SK-N-MC (cell line): ENCODE data around the gene ZNF398.

Experiments used
- DNase-seq: peaks from one replicate; pipeline ENCODE4 v3.0.0-alpha.2; 2011; ENCODE audit warnings: low read depth, low spot score
- H3K27ac ChIP-seq: fragments of 200-600 bp; sonication (generic); 2 replicates; pipeline ENCODE4 v1.5.1; 2016; ENCODE audit warnings: mixed run types
- H3K36me3 ChIP-seq: fragments of 200-600 bp; sonication (generic); 2 replicates; pipeline ENCODE4 v1.6.1; 2017; ENCODE audit warnings: antibody characterized with exemption, low read length, mixed read lengths; ENCODE audit not compliant: insufficient read depth
- H3K4me3 ChIP-seq: fragments of 200-600 bp; sonication (generic); 2 replicates; pipeline ENCODE4 v1.5.1; 2016
- H3K9ac ChIP-seq: fragments of 200-600 bp; sonication (generic); 2 replicates; pipeline ENCODE4 v1.8.0; 2017; ENCODE audit warnings: mixed run types, mixed read lengths; ENCODE audit not compliant: insufficient read length
- H3K9me3 ChIP-seq: fragments of 200-600 bp; sonication (generic); 2 replicates; pipeline ENCODE4 v1.6.1; 2017; ENCODE audit warnings: low read depth, mild to moderate bottlenecking, antibody characterized with exemption, low read length, moderate library complexity, mixed read lengths
- EZH2 ChIP-seq: fragments of 200-600 bp; sonication (generic); IDR thresholded peaks from one replicate; pipeline ENCODE4 v1.6.1; 2017; ENCODE audit warnings: antibody characterized with exemption
- FOXP2 ChIP-seq: optimal IDR thresholded peaks from 2 replicates; pipeline ENCODE3; 2011; ENCODE audit warnings: mild to moderate bottlenecking, moderate library complexity; ENCODE audit not compliant: insufficient read depth; ENCODE audit errors: extremely low read length, control extremely low read depth
- POLR2AphosphoS5 ChIP-seq: IDR thresholded peaks from 2 replicates; pipeline ENCODE4 v1.6.1; 2012; ENCODE audit warnings: mild to moderate bottlenecking, low read depth, low read length, borderline replicate concordance

ZNF398 gene

DNA sequence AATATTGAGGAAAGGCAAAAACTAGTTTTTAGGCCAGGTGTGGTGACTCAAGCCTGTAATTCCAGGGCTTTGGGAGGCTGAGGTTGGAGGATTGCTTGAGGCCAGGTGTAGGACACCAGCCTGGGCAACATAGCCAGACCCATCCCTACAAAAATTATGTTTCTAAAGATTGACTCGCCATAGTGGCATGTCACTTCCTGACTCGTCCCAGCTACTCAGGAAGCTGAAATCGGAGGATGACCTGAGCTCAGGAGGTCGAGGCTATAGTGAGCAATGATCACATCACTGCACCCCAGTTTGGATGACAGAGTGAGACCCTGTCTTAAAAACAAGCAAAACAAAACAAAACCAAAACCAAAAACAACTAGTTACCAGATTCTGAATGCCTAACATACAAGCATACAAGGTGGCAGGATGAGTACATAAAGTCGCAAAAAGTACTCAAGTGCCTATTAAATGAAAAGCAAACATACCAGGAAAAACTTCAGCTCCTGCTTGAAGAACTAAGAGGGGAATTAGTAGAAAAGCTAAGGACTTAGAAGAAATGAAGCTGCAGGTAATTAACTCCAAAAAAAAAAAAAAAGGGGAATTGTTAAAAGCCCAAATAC is 14.1 kb downstream of the ZNF398 start:
- no peak for DNase-seq
- H3K36me3 ChIP-seq: peaks cover 52% of the 10 kb centered on the region
- H3K27ac ChIP-seq: no peak overlapping the region

DNA sequence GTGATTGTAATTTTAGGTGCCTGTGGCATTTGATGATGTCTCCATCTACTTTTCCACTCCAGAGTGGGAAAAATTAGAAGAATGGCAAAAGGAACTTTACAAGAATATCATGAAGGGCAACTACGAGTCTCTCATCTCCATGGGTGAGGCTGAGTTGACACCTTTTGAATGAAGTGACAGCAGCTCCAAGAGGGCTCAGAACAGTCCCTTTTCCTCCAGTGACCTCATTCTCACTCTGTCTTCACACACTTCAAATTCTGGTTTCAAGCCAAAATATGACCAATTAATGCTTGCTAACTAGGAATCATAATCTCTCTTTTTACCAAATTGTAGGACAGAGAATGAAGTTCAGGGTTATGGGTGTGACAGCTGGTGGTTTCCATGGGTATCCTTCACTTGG is 18.9 kb downstream of the ZNF398 start:
- DNase-seq: no peak
- Histone ChIP-seq H3K27ac (no peak overlapping the region), H3K9me3 (no peaks in the 10 kb centered on the region), H3K9ac (no peak overlapping the region), H3K4me3 (no peak overlapping the region), H3K36me3 (peaks cover 65% of the 10 kb centered on the region)
- TF ChIP-seq FOXP2 (no peak), EZH2 (no peak), POLR2AphosphoS5 (no peak)

More for the DNA sequence above, 14.1 kb downstream of the ZNF398 start:
- no peaks in the 10 kb centered on the region for H3K9me3 ChIP-seq
- no peak overlapping the region for H3K9ac ChIP-seq
- H3K4me3 ChIP-seq: no peak overlapping the region
- TF ChIP-seq FOXP2 (no peak), EZH2 (no peak), POLR2AphosphoS5 (no peak)

DNA sequence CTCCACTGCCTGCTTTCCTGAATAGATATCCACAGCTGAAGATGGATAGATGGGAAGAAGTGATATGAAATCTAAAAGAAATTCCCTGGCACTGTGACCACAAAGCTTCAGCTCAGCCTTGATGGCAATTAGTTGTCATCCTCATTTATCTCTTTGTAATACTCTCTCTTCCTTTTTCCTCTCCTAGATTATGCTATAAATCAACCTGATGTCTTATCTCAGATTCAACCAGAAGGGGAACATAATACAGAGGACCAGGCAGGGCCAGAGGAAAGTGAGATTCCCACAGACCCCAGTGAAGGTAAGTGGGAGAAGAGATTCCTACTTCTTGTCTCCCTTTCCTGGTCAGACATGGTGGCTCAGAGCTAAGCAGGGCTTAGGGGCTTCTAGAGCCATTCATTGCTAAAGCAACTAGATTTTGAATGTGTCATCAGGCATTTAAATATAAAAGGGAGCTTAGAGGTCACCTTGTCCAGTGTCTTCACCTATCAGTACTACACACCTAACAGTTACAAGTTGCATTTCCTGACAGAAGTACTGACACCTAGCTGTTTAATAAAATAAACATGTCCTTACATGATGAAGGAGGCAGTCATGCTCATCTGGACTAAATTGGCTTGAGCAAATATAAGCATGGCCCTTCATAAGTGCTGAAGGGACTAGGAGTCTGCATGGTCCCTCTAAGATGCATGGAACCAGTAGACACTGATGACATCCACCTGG is 19.5 kb downstream of the ZNF398 start:
- Histone ChIP-seq H3K9me3 (no peaks in the 10 kb centered on the region), H3K27ac (no peak overlapping the region), H3K9ac (no peak overlapping the region), H3K4me3 (no peak overlapping the region), H3K36me3 (peaks cover 61% of the 10 kb centered on the region)
- TF ChIP-seq POLR2AphosphoS5 (no peak), FOXP2 (no peak), EZH2 (no peak)
- DNase-seq: no peak

GRCh38 chr7:149171892-149172533 is 24.8 kb downstream of the ZNF398 start:
- DNase-seq: no peak
- no peaks in the 10 kb centered on the region for H3K9me3 ChIP-seq
- TF ChIP-seq FOXP2 (no peak), POLR2AphosphoS5 (no peak), EZH2 (no peak)
- H3K9ac ChIP-seq: no peak overlapping the region
- no peak overlapping the region for H3K4me3 ChIP-seq
- no peak overlapping the region for H3K27ac ChIP-seq
- peaks cover 65% of the 10 kb centered on the region for H3K36me3 ChIP-seq

- no peak overlapping the region for H3K9ac ChIP-seq
- peaks cover 66% of the 10 kb centered on the region for H3K36me3 ChIP-seq
- no peaks in the 10 kb centered on the region for H3K9me3 ChIP-seq
- H3K27ac ChIP-seq: no peak overlapping the region
- no peak overlapping the region for H3K4me3 ChIP-seq
- no peak for TF ChIP-seq FOXP2
- no peak for DNase-seq
Measured at GRCh38 chr7:149172534-149172920, 25.3 kb downstream of the ZNF398 start.

DNA sequence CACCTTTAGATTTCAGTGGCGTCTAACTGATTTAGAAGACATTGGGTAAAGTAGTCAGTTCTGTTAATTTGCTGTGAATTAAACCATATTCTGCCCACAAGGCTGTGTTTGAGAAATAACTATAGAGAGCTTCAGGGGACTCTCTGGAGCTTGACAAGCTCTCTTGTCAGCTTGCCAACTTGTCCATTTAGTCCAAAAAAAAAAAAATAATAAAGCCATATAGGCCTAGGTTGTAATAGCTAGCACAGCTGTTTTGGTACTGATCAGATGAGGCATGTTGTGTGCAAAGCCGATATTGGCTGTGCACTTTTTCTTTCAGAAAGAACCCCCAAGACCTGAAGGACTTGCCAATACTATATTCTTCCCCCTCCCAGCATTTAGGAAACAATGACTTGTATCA is 27.9 kb downstream of the ZNF398 start:
- Histone ChIP-seq H3K36me3 (peaks cover 71% of the 10 kb centered on the region), H3K9me3 (no peaks in the 10 kb centered on the region), H3K27ac (no peak overlapping the region), H3K4me3 (no peak overlapping the region), H3K9ac (no peak overlapping the region)
- TF ChIP-seq EZH2 (no peak), POLR2AphosphoS5 (no peak), FOXP2 (no peak)
- no peak for DNase-seq

DNA sequence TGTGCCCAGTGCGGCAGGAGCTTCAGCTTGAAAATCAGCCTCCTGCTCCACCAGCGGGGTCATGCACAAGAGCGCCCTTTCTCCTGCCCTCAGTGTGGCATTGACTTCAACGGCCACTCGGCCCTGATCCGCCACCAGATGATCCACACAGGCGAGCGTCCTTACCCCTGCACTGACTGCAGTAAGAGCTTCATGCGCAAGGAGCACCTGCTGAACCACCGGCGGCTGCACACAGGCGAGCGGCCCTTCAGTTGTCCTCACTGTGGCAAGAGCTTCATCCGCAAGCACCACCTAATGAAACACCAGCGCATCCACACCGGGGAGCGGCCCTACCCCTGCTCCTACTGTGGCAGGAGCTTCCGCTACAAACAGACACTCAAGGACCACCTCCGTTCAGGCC is 32.0 kb downstream of the ZNF398 start:
- Histone ChIP-seq H3K9ac (no peak overlapping the region), H3K36me3 (peaks cover 54% of the 10 kb centered on the region)
- DNase-seq: no peak

DNA sequence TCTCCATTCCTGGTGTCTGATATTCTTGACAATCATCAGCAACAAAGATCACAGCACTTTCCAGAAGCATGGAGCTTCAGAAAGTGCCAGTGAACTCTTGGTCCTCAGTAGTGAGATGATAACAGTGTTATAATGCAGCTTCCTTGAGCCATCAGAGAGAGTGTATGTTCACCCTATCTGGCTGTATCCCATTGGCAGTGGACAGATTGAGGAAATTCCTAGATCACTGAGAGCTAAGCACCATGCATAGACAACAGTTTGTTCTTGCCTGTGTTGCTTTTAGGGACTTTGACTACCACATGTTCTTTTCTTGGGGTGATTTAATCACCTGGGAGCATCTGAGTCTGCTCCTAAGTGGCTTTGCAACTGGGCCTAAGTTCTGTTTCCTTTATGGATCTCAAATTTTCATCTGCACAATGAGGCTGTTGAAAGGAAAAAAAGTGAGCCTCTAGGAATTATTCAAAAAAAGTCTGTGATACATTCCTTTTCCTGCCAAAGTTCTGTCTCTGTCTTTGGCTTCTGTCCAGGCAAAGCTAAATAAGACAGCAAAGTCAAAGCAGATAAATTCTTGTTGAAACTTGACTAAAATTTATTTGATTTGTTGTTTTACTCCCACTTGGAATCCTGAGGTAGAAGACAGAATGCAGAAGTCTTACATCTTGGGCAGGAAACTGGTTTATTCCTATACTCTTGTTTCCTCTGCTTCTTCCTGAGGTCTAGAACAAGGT is 33.6 kb downstream of the ZNF398 start:
- H3K27ac ChIP-seq: no peak overlapping the region
- H3K36me3 ChIP-seq: peaks cover 40% of the 10 kb centered on the region
- DNase-seq: no peak
- H3K4me3 ChIP-seq: no peak overlapping the region
- no peak for TF ChIP-seq FOXP2
- TF ChIP-seq EZH2: no peak
- no peak for TF ChIP-seq POLR2AphosphoS5
- no peaks in the 10 kb centered on the region for H3K9me3 ChIP-seq
- no peak overlapping the region for H3K9ac ChIP-seq

More for the DNA sequence above, 32.0 kb downstream of the ZNF398 start:
- TF ChIP-seq FOXP2 (no peak), EZH2 (no peak)
- H3K4me3 ChIP-seq: no peak overlapping the region
- H3K27ac ChIP-seq: no peak overlapping the region
- no peaks in the 10 kb centered on the region for H3K9me3 ChIP-seq

- Histone ChIP-seq H3K9me3 (no peaks in the 10 kb centered on the region), H3K9ac (no peak overlapping the region), H3K4me3 (no peak overlapping the region), H3K36me3 (peaks cover 36% of the 10 kb centered on the region), H3K27ac (no peak overlapping the region)
- DNase-seq: no peak
- TF ChIP-seq POLR2AphosphoS5: no peak
- TF ChIP-seq FOXP2: no peak
- no peak for TF ChIP-seq EZH2
Measured at GRCh38 chr7:149181450-149181790, 34.2 kb downstream of the ZNF398 start.
